Calu3 (cell line): ENCODE measurements around the gene GPX6. TPM values are rescaled to one million over a fixed set of nuclear protein-coding genes. Genes with fewer than 3 reads are reported as not detected.
"Not testable (repeated sequence)": the region's sequence is repeated elsewhere in the genome, so short reads cannot be mapped to it uniquely, and the experiment has no call there.

Experiments used
- BruUV-seq: library from RNA; stranded (reverse); fragments of 400-500 nt; replicated peaks from 2 replicates; lab custom pipeline; 2021; lab: Mats Ljungman, UMichigan
- CTCF ChIA-PET: fragments of 300-600 bp; sonication (Branson Sonifier 250); formaldehyde crosslinking; loops from one replicate; lab custom pipeline; 2022; ENCODE audit warnings: antibody characterized with exemption; lab: Charles Lee
- DNase-seq: peaks from one replicate; pipeline ENCODE4 v3.0.0; 2022
- H3K27ac Mint-ChIP-seq: one replicate; pipeline ENCODE4 v1.8.0; 2022; ENCODE audit warnings: mixed read lengths; ENCODE audit not compliant: unreplicated experiment
- H3K27me3 Mint-ChIP-seq: one replicate; pipeline ENCODE4 v1.8.0; 2022; ENCODE audit warnings: mixed read lengths; ENCODE audit not compliant: unreplicated experiment
- H3K36me3 Mint-ChIP-seq: one replicate; pipeline ENCODE4 v1.8.0; 2022; ENCODE audit warnings: mild to moderate bottlenecking, moderate library complexity, mixed read lengths; ENCODE audit not compliant: insufficient read depth, unreplicated experiment
- H3K4me1 Mint-ChIP-seq: one replicate; pipeline ENCODE4 v1.8.0; 2022; ENCODE audit warnings: mild to moderate bottlenecking, low read depth, mixed read lengths; ENCODE audit not compliant: unreplicated experiment
- H3K4me3 Mint-ChIP-seq: one replicate; pipeline ENCODE4 v1.8.0; 2022; ENCODE audit warnings: mild to moderate bottlenecking, low read depth, moderate library complexity, mixed read lengths; ENCODE audit not compliant: unreplicated experiment
- H3K9me3 Mint-ChIP-seq: one replicate; pipeline ENCODE4 v1.8.0; 2022; ENCODE audit warnings: low read depth, mixed read lengths; ENCODE audit not compliant: unreplicated experiment
- CTCF ChIP-seq: fragments of 200-600 bp; IDR thresholded peaks from one replicate; pipeline ENCODE4 v1.8.0; 2022; ENCODE audit warnings: antibody characterized with exemption; ENCODE audit not compliant: unreplicated experiment
- intact Hi-C: fragments of 100-400 bp; cut with micrococcal nuclease; formaldehyde crosslinking; loops from one replicate; pipeline ENCODE4 v1.10.0; 2022; ENCODE audit not compliant: unreplicated experiment
- total RNA-seq: library from RNA; stranded (reverse); gene quantifications from 2 replicates; pipeline ENCODE4 v1.2.3, GENCODE V29; 2022

GPX6 gene
- total RNA-seq, 1 experiment from 2014 or later, result not detected

DNA sequence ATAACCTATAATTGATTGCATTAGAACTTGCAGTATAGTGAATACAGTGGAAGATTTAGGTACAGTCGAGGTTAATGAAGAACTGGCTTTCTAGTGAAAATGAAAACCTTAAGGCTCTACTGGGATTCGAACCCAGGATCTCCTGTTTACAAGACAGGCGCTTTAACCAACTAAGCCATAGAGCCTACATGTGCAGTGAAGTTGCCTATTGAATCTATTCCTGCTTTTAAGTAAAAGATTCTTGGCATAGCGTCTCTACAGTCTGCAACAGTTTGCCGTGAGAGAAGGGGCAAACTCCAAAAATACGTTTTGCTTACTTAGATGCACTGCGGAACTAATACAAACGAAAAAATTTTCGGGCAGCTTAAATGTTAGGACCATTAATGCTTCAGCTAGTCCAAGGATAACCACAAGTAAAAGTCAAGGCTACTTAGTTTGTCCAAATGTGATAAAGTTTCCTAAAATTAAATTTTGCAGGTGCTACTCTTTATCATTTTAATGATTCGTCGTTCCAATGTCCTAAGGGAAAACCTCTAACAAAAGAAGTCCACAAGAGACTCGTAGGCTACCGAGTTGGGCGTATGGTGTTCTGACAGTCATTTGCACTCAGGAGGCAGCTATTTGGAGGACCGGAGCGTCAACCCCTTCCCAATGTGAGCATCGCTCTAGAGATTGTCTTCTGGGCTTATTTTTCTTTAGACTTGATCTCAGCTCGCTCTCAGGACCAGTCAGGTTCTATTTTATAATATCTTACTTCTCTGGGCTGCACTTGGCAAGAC is 41.0 kb downstream of the GPX6 start:
- intact Hi-C loops, result loop anchor here (5.0 kb wide), 1 partner anchor 722 kb away; no protein-coding TSS in a partner anchor
- Mint-ChIP-seq H3K9me3 (peaks cover 3% of the 10 kb centered on the region), H3K36me3 (peaks cover 10% of the 10 kb centered on the region), H3K27me3 (peaks cover 22% of the 10 kb centered on the region), H3K4me1 (no peaks in the 10 kb centered on the region), H3K27ac (peak overlapping the region; percentile 78), H3K4me3 (peak overlapping the region; percentile 31)
- CTCF ChIA-PET, result no interaction called here
- peak; percentile 47 for DNase-seq
- no TSS peak for BruUV-seq
- TF ChIP-seq CTCF, result no peak

- H3K27ac Mint-ChIP-seq, DNase-seq, H3K4me1 Mint-ChIP-seq, BruUV-seq, H3K9me3 Mint-ChIP-seq, H3K4me3 Mint-ChIP-seq, intact Hi-C loops, H3K36me3 Mint-ChIP-seq: not testable (repeated sequence)
- H3K27me3 Mint-ChIP-seq, result peaks cover 22% of the 10 kb centered on the region
- CTCF ChIA-PET, result interaction anchor here (0.5 kb wide), 1 partner anchor 805 kb away, joined by 4 read pairs; no protein-coding TSS in a partner anchor
These were observed 46.3 kb downstream of the GPX6 start for GRCh38 chr6:28469153-28469745.

DNA sequence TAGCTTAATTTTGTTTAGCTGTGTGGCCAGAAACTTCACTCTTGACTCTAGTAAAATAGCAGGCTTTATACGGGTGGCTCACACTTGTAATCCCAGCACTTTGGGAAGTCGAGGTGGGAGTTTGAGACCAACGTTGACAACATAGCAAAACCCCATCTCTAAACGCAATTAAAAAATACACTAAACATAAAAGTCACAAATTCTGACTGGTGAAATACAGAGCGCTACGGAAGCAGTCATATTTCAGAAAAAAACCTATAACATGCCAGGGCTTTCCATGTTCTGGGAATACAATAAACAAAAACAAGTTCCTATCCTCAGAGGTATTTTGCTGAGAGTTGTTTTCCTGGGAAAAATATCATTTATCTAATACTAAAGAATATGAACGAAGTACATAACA is 47.5 kb downstream of the GPX6 start:
- no peak overlapping the region for H3K4me3 Mint-ChIP-seq
- H3K27ac Mint-ChIP-seq, result no peak overlapping the region
- CTCF ChIA-PET, result no interaction called here
- BruUV-seq, result no TSS peak
- intact Hi-C loops, result no loop called here
- H3K36me3 Mint-ChIP-seq, result no peaks in the 10 kb centered on the region
- no peak for TF ChIP-seq CTCF
- DNase-seq, result no peak
- peaks cover 34% of the 10 kb centered on the region for H3K27me3 Mint-ChIP-seq
- peaks cover 3% of the 10 kb centered on the region for H3K9me3 Mint-ChIP-seq
- no peaks in the 10 kb centered on the region for H3K4me1 Mint-ChIP-seq

DNA sequence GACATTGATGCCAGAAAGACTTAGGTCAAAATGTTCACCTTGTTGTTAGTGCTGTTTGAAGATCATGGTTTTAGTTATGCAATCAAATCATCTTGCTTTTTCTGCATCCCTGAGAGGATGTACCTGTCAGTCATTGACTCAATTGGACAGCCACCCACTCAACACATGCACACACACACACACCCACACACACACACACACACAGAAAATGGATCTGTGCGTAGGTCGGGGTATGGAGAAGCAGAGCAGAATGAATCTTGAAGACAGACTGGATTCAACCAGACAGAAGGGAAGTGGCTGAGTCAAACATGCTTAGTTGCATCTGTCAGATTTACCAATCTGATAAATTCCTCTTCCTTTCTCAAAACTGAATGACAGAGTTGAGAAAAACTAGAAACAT is 53.2 kb downstream of the GPX6 start:
- CTCF ChIA-PET, result no interaction called here
- intact Hi-C loops, result no loop called here
- Mint-ChIP-seq H3K4me1 (no peaks in the 10 kb centered on the region), H3K36me3 (no peaks in the 10 kb centered on the region), H3K27ac (no peak overlapping the region), H3K9me3 (no peaks in the 10 kb centered on the region), H3K27me3 (peaks cover 36% of the 10 kb centered on the region), H3K4me3 (no peak overlapping the region)
- BruUV-seq, result no TSS peak
- no peak for TF ChIP-seq CTCF
- no peak for DNase-seq
